Body of pancreas (tissue), 4 donors: Measurements from ENCODE around the gene CEP97. TPM values are rescaled to one million over a fixed set of nuclear protein-coding genes. Genes with fewer than 3 reads are reported as not detected.
"Not testable (repeated sequence)": the region's sequence is repeated elsewhere in the genome, so short reads cannot be mapped to it uniquely, and the experiment has no call there.

Source experiments
- ATAC-seq: fragments of 150-250 bp; one replicate; pipeline ENCODE4 v1.9.1; 2016
- DNase-seq, 4 donors: peaks; one replicate each; pipeline ENCODE4 v3.0.0-alpha.2; 2019
- H3K27ac ChIP-seq, 4 donors: fragments of 200-600 bp; sonication (generic); 1 replicate in 3 of 4; 2 replicates in 1 of 4; pipeline versions ENCODE4 v1.5.1 to v1.6.1; 2016 to 2019; ENCODE audit warnings: mild to moderate bottlenecking in 1 of 4, mixed read lengths in 1 of 4, moderate library complexity in 1 of 4
- H3K27me3 ChIP-seq, 2 donors: fragments of 200-600 bp; sonication (generic); one replicate each; pipeline ENCODE4 v1.6.0; 2016; ENCODE audit warnings: mild to moderate bottlenecking in 1 of 2
- H3K36me3 ChIP-seq, 2 donors: fragments of 200-600 bp; sonication (generic); replicated peaks in 1 of 2; 2 replicates each; pipeline ENCODE4 v1.5.1; 2016; ENCODE audit warnings: low read depth in 2 of 2; ENCODE audit not compliant: insufficient read depth in 1 of 2
- H3K4me1 ChIP-seq: fragments of 200-600 bp; sonication (generic); one replicate; pipeline ENCODE4 v1.6.0; 2016
- H3K4me3 ChIP-seq, 2 donors: fragments of 200-600 bp; sonication (generic); 1 replicate in 1 of 2; 2 replicates in 1 of 2; pipeline ENCODE4 v1.5.1; 2016 to 2019
- H3K9me3 ChIP-seq, 3 donors: fragments of 200-600 bp; sonication (generic); 1 replicate in 2 of 3; 2 replicates in 1 of 3; pipeline ENCODE4 v1.5.1; 2016
- CTCF ChIP-seq, 7 experiments: fragments of 450-650 bp in 4 of 7; fragments of 200-600 bp in 3 of 7; sonication (generic) in 3 of 7; IDR thresholded peaks; one replicate each; pipeline ENCODE4 v1.5.1; 2016 to 2019; ENCODE audit warnings: antibody characterized with exemption in 7 of 7
- POLR2A ChIP-seq, 3 donors: fragments of 450-650 bp; IDR thresholded peaks; one replicate each; pipeline ENCODE4 v1.6.1; 2016; ENCODE audit warnings: antibody characterized with exemption in 3 of 3, mild to moderate bottlenecking in 2 of 3
- WGBS, 2 donors: methylation state at CpG; one replicate each; pipeline ENCODE4 v1.1.5; 2017; 5-methylcytosine and 5-hydroxymethylcytosine counted together
- intact Hi-C: fragments of 100-400 bp; cut with DNase I; formaldehyde crosslinking; loops from one replicate; pipeline ENCODE4 v1.15.1; 2023
- total RNA-seq, 2 donors: library from RNA; depleted of rRNA; stranded (reverse); fragments of >200 nt; gene quantifications; one replicate each; pipeline ENCODE4 v1.1.0, GENCODE V29; 2016

The CEP97 gene
- total RNA-seq, 2 donors from 2014 or later = 3.3 to 3.4 TPM

GRCh38 chr3:101695779-101696372, 28.5 kb upstream of the CEP97 start:
- H3K36me3 ChIP-seq = no peaks in the 10 kb centered on the region
- H3K4me1 ChIP-seq = no peaks in the 10 kb centered on the region
- DNase-seq (peak in 2 of 4 donors; percentile 37 to 55), ATAC-seq (no peak)
- H3K4me3 ChIP-seq = no peak overlapping the region
- TF ChIP-seq POLR2A (IDR thresholded peaks at IDR 0.05) (no peak), CTCF (IDR thresholded peaks at IDR 0.05) (peak; percentile 57 to 78 (median 61))
- no peaks in the 10 kb centered on the region for H3K9me3 ChIP-seq
- 28 to 29% methylated on average over 10 of the region's 10 CpGs for WGBS, 2 donors
- intact Hi-C loops = no loop called here
- H3K27ac ChIP-seq = no peak overlapping the region
- no peaks in the 10 kb centered on the region for H3K27me3 ChIP-seq

- DNase-seq (no peak), ATAC-seq (no peak)
- H3K27ac ChIP-seq = no peak overlapping the region
- no peaks in the 10 kb centered on the region for H3K36me3 ChIP-seq
- H3K27me3 ChIP-seq = no peaks in the 10 kb centered on the region
- WGBS, 2 donors = 78 to 83% methylated on average over 7 of the region's 7 CpGs
- no peak for TF ChIP-seq POLR2A (IDR thresholded peaks at IDR 0.05)
- no peak for TF ChIP-seq CTCF (IDR thresholded peaks at IDR 0.05)
- intact Hi-C loops = no loop called here
- H3K4me1 ChIP-seq = no peaks in the 10 kb centered on the region
- no peaks in the 10 kb centered on the region for H3K9me3 ChIP-seq
- no peak overlapping the region for H3K4me3 ChIP-seq
Observed at GRCh38 chr3:101701696-101702634, 22.4 kb upstream of the CEP97 start.

- no peak overlapping the region for H3K4me3 ChIP-seq
- 90 to 92% methylated on average over 1 of the region's 1 CpG for WGBS, 2 donors
- TF ChIP-seq POLR2A (IDR thresholded peaks at IDR 0.05) (no peak), CTCF (IDR thresholded peaks at IDR 0.05) (no peak)
- no peaks in the 10 kb centered on the region for H3K4me1 ChIP-seq
- no peaks in the 10 kb centered on the region for H3K27me3 ChIP-seq
- H3K36me3 ChIP-seq = no peaks in the 10 kb centered on the region
- no peak for ATAC-seq
- intact Hi-C loops = no loop called here
- H3K9me3 ChIP-seq = no peaks in the 10 kb centered on the region
- H3K27ac ChIP-seq = no peak overlapping the region
- DNase-seq = no peak
Observed at GRCh38 chr3:101702726-101703125, 21.7 kb upstream of the CEP97 start.

- H3K27me3 ChIP-seq = no peaks in the 10 kb centered on the region
- DNase-seq = no peak
- no peak overlapping the region for H3K27ac ChIP-seq
- ATAC-seq = no peak
- H3K9me3 ChIP-seq = no peaks in the 10 kb centered on the region
- no peaks in the 10 kb centered on the region for H3K36me3 ChIP-seq
- intact Hi-C loops = no loop called here
- H3K4me1 ChIP-seq = no peaks in the 10 kb centered on the region
- H3K4me3 ChIP-seq = no peak overlapping the region
- TF ChIP-seq CTCF (IDR thresholded peaks at IDR 0.05) (no peak), POLR2A (IDR thresholded peaks at IDR 0.05) (no peak)
- 66 to 74% methylated on average over 2 of the region's 2 CpGs for WGBS, 2 donors
Observed at GRCh38 chr3:101703169-101703568, 21.2 kb upstream of the CEP97 start.

- ATAC-seq, H3K4me1 ChIP-seq, H3K27ac ChIP-seq, DNase-seq, H3K9me3 ChIP-seq, H3K4me3 ChIP-seq, intact Hi-C loops, H3K27me3 ChIP-seq, H3K36me3 ChIP-seq: not testable (repeated sequence)
- WGBS, 2 donors = 37 to 58% methylated on average over 2 of the region's 2 CpGs
Observed at GRCh38 chr3:101704639-101705038, 19.8 kb upstream of the CEP97 start.
